Astrocyte (in vitro differentiated cells and primary cell): ENCODE results near the gene RASGRF1.

Experiments
- CTCF ChIP-seq: IDR thresholded peaks from 2 replicates; pipeline ENCODE4 v1.5.1; 2011; ENCODE audit warnings: low read depth, mild to moderate bottlenecking, inconsistent platforms, low read length, moderate library complexity; ENCODE audit not compliant: insufficient read depth
- EZH2 ChIP-seq: IDR thresholded peaks from 2 replicates; pipeline ENCODE4 v1.6.1; 2012; ENCODE audit warnings: mild to moderate bottlenecking, low read length, inconsistent platforms; ENCODE audit not compliant: insufficient read depth

GRCh38 chr15:79051941-79052731 is 38.4 kb downstream of the RASGRF1 start:
- TF ChIP-seq CTCF: no peak
- TF ChIP-seq EZH2: no peak
